A549 treated with Mapracorat at 1 μM for 4 hours (cell line): ENCODE results near the gene INF2. TPM values are rescaled to one million over a fixed set of nuclear protein-coding genes. Genes with fewer than 3 reads are reported as not detected.

Experiments
- total RNA-seq: library from RNA; stranded (reverse); fragments of 200-300 nt; extraction: Qiagen RNA extraction; gene quantifications from 5 replicates; pipeline ENCODE4 v1.2.3, GENCODE V29; 2022

INF2 gene
- total RNA-seq = 73.6 to 134 TPM (median 129 TPM) in 5 replicates

GRCh38 chr14:104689109-104689880 is at the start of gene INF2:
Gene INF2, plus strand, starts transcription at chr14:104689618. Its CDS starts 11,748 bp downstream, at chr14:104701366.

GRCh38 chr14:104723651-104724406 is 34.4 kb downstream of the INF2 start, which contains the start of gene ADSS1:
Gene ADSS1, plus strand, starts transcription at chr14:104724229. Its CDS starts 42 bp downstream, at chr14:104724271.

GRCh38 chr14:104752735-104753527 is 63.5 kb downstream of the INF2 start, which contains the start of gene SIVA1:
Gene SIVA1, plus strand, starts transcription at chr14:104753147. Its CDS starts 55 bp downstream, at chr14:104753202.

Other genes with a start within 250 kb of the INF2 start
- gene C14orf180, start 109.9 kb upstream of the INF2 start, total RNA-seq = not detected in 5 replicates
- 0.18 to 0.39 TPM (median 0.27 TPM) in 5 replicates for gene TMEM179, start 84.8 kb upstream of the INF2 start, total RNA-seq
- gene ADSS1, start 34.6 kb downstream of the INF2 start, total RNA-seq = 6.2 to 8.0 TPM (median 6.4 TPM) in 5 replicates
- 118 to 223 TPM (median 201 TPM) in 5 replicates for gene SIVA1, start 63.5 kb downstream of the INF2 start, total RNA-seq
- 82.5 to 118 TPM (median 104 TPM) in 5 replicates for gene AKT1, start 106.1 kb downstream of the INF2 start, total RNA-seq
- 2.3 to 3.3 TPM (median 3.1 TPM) in 5 replicates for gene ZBTB42, start 111.5 kb downstream of the INF2 start, total RNA-seq
- gene CEP170B, start 175.7 kb downstream of the INF2 start, total RNA-seq = 16.6 to 29.4 TPM (median 25.2 TPM) in 5 replicates
- 0.09 to 0.26 TPM in 2 of 5 replicates, not detected in the others for gene PLD4, start 235.3 kb downstream of the INF2 start, total RNA-seq